C4-2B (cell line): ENCODE measurements around the gene STX8.

ENCODE experiments used
- CTCF ChIP-seq: fragments of 450-650 bp; conservative IDR thresholded peaks from 2 replicates; pipeline ENCODE4 v1.5.1; 2017; ENCODE audit warnings: mild to moderate bottlenecking
- ZFX ChIP-seq: fragments of 450-650 bp; IDR thresholded peaks from 2 replicates; pipeline ENCODE4 v1.6.1; 2017

GRCh38 chr17:9239793-9240658 lies 335.6 kb downstream of the STX8 start:
- TF ChIP-seq CTCF: no peak
- TF ChIP-seq ZFX: no peak
